Endodermal cell (in vitro differentiated cells): ENCODE data around the gene IL22RA1. TPM values are rescaled to one million over a fixed set of nuclear protein-coding genes. Genes with fewer than 3 reads are reported as not detected.

ENCODE experiments used
- DNase-seq: peaks from one replicate; pipeline ENCODE4 v3.0.0-alpha.2; 2017
- H3K27ac ChIP-seq: 2 replicates; pipeline ENCODE4 v1.5.1; 2013; ENCODE audit warnings: mild to moderate bottlenecking, low read depth, low read length, moderate library complexity
- H3K27me3 ChIP-seq: 2 replicates; pipeline ENCODE4 v1.6.1; 2013; ENCODE audit warnings: mild to moderate bottlenecking, low read length, moderate library complexity; ENCODE audit not compliant: insufficient read depth, control insufficient read depth, poor library complexity, severe bottlenecking
- H3K36me3 ChIP-seq: 2 replicates; pipeline ENCODE4 v1.7.0; 2013; ENCODE audit warnings: mild to moderate bottlenecking, low read length, moderate library complexity; ENCODE audit not compliant: control insufficient read depth, insufficient read depth
- H3K4me1 ChIP-seq: one replicate; pipeline ENCODE4 v1.7.0; 2013; ENCODE audit warnings: low read length; ENCODE audit not compliant: control insufficient read depth, insufficient read depth
- H3K4me3 ChIP-seq: 2 replicates; pipeline ENCODE4 v1.5.1; 2013; ENCODE audit warnings: mild to moderate bottlenecking, low read length, moderate library complexity
- H3K9ac ChIP-seq: 2 replicates; pipeline ENCODE4 v1.6.1; 2013; ENCODE audit warnings: mild to moderate bottlenecking, low read length, moderate library complexity; ENCODE audit not compliant: poor library complexity, severe bottlenecking; ENCODE audit errors: extremely low read depth
- H3K9me3 ChIP-seq: 2 replicates; pipeline ENCODE4 v1.6.1; 2013; ENCODE audit warnings: mild to moderate bottlenecking, low read length, moderate library complexity; ENCODE audit not compliant: control insufficient read depth
- H3K27ac Mint-ChIP-seq: 2 replicates; pipeline ENCODE4 v1.8.0; 2020; ENCODE audit warnings: mixed read lengths
- H3K27me3 Mint-ChIP-seq: 2 replicates; pipeline ENCODE4 v1.8.0; 2021; ENCODE audit warnings: mild to moderate bottlenecking, mixed read lengths; ENCODE audit not compliant: insufficient read depth
- H3K36me3 Mint-ChIP-seq: 2 replicates; pipeline ENCODE4 v1.8.0; 2020; ENCODE audit warnings: low read depth, mixed read lengths
- H3K4me1 Mint-ChIP-seq: 2 replicates; pipeline ENCODE4 v1.8.0; 2020; ENCODE audit warnings: mixed read lengths
- H3K4me3 Mint-ChIP-seq: 2 replicates; pipeline ENCODE4 v1.8.0; 2020; ENCODE audit warnings: mild to moderate bottlenecking, moderate library complexity, mixed read lengths
- H3K9me3 Mint-ChIP-seq: 2 replicates; pipeline ENCODE4 v1.8.0; 2020; ENCODE audit warnings: mild to moderate bottlenecking, mixed read lengths
- WGBS, 2 experiments: methylation state at CpG; one replicate each; pipeline versions ENCODE4 v1.1.5 to v1.1.7; 2013; ENCODE audit warnings: missing lambda C conversion rate in 2 of 2, mixed read lengths in 1 of 2; ENCODE audit not compliant: insufficient coverage in 1 of 2, insufficient read length in 1 of 2; 5-methylcytosine and 5-hydroxymethylcytosine counted together
- total RNA-seq, 2 donors: library from RNA; stranded (reverse); fragmentation: NEBNext Ultra II Directional in 1 of 2; extraction: Animal tissue kit (Norgen Biotek cat#: 25700) in 1 of 2; gene quantifications; 2 replicates in 1 of 2; 3 replicates in 1 of 2; pipeline ENCODE4 v1.2.1, GENCODE V29; 2021
- TF ChIP-seq, protein P1 (sequence below): fragments of 200-600 bp; sonication (generic); conservative IDR thresholded peaks from 2 replicates; pipeline ENCODE4 v1.5.0; 2021; ENCODE audit warnings: antibody characterized with exemption, mild to moderate bottlenecking

Gene IL22RA1
- total RNA-seq, 2 donors from 2014 or later = not detected

DNA sequence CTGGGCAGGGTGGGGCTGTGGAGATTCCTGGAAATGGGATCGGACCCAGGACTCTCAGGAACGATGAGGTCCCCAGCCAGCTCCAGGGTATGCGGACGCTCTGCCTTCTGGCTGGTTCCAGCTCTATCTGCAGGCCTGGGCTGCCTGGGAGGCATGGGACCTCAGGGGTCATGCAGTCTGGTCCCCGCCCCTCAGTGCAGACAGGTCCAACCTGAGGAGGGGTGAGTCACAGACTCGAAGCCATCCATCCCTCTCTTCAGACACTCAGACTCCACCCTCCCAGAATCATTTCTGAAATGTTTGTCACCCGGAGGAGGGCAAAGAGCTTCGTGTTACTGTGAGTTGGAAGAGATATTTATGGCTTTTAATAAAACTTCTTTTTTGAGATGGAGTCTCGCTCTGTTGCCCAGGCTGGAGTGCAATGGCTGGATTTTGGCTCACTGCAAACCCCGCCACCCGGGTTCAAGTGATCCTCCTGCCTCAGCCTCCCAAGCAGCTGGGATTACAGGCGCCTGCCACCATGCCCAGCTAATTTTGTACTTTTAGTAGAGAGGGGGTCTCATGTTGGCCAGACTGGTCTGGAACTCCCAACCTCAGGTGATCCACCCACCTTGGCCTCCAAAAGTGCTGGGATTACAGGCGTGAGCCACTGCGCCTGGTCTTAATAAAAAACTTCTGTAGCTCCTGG is 25.1 kb downstream of the IL22RA1 start:
- Mint-ChIP-seq H3K27ac (no peak overlapping the region), H3K4me1 (peaks cover 6% of the 10 kb centered on the region), H3K4me3 (no peak overlapping the region), H3K27me3 (no peaks in the 10 kb centered on the region), H3K36me3 (no peaks in the 10 kb centered on the region), H3K9me3 (no peaks in the 10 kb centered on the region)
- H3K36me3 ChIP-seq = no peaks in the 10 kb centered on the region
- no peaks in the 10 kb centered on the region for H3K9me3 ChIP-seq
- no peak for DNase-seq
- peaks cover 4% of the 10 kb centered on the region for H3K4me1 ChIP-seq
- H3K4me3 ChIP-seq = no peak overlapping the region
- WGBS, 2 experiments = 85 to 86% methylated on average over 4 to 14 of the region's 14 CpGs
- no peak overlapping the region for H3K27ac ChIP-seq
- H3K27me3 ChIP-seq = peaks cover 7% of the 10 kb centered on the region
- TF ChIP-seq, protein P1, sequence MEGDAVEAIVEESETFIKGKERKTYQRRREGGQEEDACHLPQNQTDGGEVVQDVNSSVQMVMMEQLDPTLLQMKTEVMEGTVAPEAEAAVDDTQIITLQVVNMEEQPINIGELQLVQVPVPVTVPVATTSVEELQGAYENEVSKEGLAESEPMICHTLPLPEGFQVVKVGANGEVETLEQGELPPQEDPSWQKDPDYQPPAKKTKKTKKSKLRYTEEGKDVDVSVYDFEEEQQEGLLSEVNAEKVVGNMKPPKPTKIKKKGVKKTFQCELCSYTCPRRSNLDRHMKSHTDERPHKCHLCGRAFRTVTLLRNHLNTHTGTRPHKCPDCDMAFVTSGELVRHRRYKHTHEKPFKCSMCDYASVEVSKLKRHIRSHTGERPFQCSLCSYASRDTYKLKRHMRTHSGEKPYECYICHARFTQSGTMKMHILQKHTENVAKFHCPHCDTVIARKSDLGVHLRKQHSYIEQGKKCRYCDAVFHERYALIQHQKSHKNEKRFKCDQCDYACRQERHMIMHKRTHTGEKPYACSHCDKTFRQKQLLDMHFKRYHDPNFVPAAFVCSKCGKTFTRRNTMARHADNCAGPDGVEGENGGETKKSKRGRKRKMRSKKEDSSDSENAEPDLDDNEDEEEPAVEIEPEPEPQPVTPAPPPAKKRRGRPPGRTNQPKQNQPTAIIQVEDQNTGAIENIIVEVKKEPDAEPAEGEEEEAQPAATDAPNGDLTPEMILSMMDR = no peak
- no peak overlapping the region for H3K9ac ChIP-seq

DNA sequence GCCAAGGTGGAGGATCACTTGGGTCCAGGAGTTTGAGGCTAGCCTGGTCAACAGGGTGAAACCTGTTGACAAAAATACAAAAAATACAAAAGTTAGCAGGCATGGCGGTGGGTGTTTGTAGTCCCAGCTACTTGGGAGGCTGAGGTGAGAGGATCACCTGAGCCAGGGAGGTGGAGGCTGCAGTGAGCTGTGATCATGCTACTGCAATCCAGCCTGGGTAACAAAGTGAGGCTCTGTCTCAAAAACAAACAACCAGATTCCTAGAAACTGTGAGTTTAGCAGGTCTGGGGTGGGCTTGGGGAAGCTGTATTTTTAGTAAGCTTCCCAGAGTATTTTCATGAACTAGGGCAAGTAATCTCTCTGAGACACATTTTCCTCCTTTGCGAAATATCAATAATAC is 25.8 kb downstream of the IL22RA1 start:
- Histone ChIP-seq H3K36me3 (no peaks in the 10 kb centered on the region), H3K9ac (no peak overlapping the region), H3K4me3 (no peak overlapping the region), H3K4me1 (peaks cover 4% of the 10 kb centered on the region), H3K27me3 (peaks cover 7% of the 10 kb centered on the region), H3K27ac (no peak overlapping the region), H3K9me3 (no peaks in the 10 kb centered on the region)
- Mint-ChIP-seq H3K27me3 (no peaks in the 10 kb centered on the region), H3K4me3 (no peak overlapping the region), H3K4me1 (peaks cover 9% of the 10 kb centered on the region), H3K36me3 (no peaks in the 10 kb centered on the region), H3K9me3 (no peaks in the 10 kb centered on the region), H3K27ac (no peak overlapping the region)
- no peak for DNase-seq
- WGBS, 2 experiments = 86 to 89% methylated on average over 1 to 2 of the region's 2 CpGs
- TF ChIP-seq, protein P1 = no peak

DNA sequence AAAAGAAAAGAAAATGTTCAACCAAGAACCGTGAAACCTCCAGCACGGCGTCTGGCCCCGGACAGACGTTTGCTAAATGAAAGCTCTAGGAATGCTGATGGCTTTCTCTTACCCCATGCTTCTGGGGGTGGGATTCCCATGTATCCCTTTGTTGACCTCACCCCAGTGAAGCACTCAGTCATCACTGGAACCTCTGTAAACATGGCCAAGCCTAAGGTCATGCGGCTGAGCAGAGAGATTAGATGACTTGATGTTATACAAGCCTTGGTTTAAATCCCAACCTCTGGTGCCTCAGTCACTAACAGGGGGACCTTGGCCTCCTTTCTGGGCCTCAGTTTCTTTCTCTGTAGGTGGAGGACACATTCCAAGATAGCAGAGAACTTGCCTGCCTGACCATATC is 28.2 kb downstream of the IL22RA1 start:
- Mint-ChIP-seq H3K9me3 (no peaks in the 10 kb centered on the region), H3K36me3 (no peaks in the 10 kb centered on the region), H3K4me1 (peaks cover 4% of the 10 kb centered on the region), H3K4me3 (no peak overlapping the region), H3K27me3 (no peaks in the 10 kb centered on the region), H3K27ac (no peak overlapping the region)
- no peak overlapping the region for H3K9ac ChIP-seq
- no peaks in the 10 kb centered on the region for H3K9me3 ChIP-seq
- no peak for DNase-seq
- no peak overlapping the region for H3K4me3 ChIP-seq
- peaks cover 4% of the 10 kb centered on the region for H3K4me1 ChIP-seq
- H3K36me3 ChIP-seq = no peaks in the 10 kb centered on the region
- TF ChIP-seq, protein P1 = no peak
- H3K27me3 ChIP-seq = peaks cover 16% of the 10 kb centered on the region
- H3K27ac ChIP-seq = no peak overlapping the region
- 93 to 98% methylated on average over 6 of the region's 6 CpGs for WGBS, 2 experiments
